Glutamatergic neuron (in vitro differentiated cells): Measurements from ENCODE around the gene CAV3. TPM values are rescaled to one million over a fixed set of nuclear protein-coding genes. Genes with fewer than 3 reads are reported as not detected.
A peak's percentile ranks its signal among the peaks of the same experiment; 100 is the strongest.

Source experiments
- DNase-seq: peaks from one replicate; pipeline ENCODE4 v3.0.0; 2022
- H3K27ac Mint-ChIP-seq: one replicate; pipeline ENCODE4 v1.8.0; 2020; ENCODE audit warnings: mild to moderate bottlenecking, mixed read lengths, inconsistent platforms; ENCODE audit not compliant: unreplicated experiment
- H3K27me3 Mint-ChIP-seq: one replicate; pipeline ENCODE4 v1.8.0; 2020; ENCODE audit warnings: mild to moderate bottlenecking, moderate library complexity, mixed read lengths, inconsistent platforms; ENCODE audit not compliant: unreplicated experiment
- H3K36me3 Mint-ChIP-seq: one replicate; pipeline ENCODE4 v1.8.0; 2020; ENCODE audit warnings: mild to moderate bottlenecking, mixed read lengths, inconsistent platforms; ENCODE audit not compliant: unreplicated experiment
- H3K4me1 Mint-ChIP-seq: one replicate; pipeline ENCODE4 v1.8.0; 2020; ENCODE audit warnings: mild to moderate bottlenecking, low read depth, mixed read lengths, inconsistent platforms; ENCODE audit not compliant: unreplicated experiment
- H3K4me3 Mint-ChIP-seq: one replicate; pipeline ENCODE4 v1.8.0; 2020; ENCODE audit warnings: mild to moderate bottlenecking, mixed read lengths, inconsistent platforms; ENCODE audit not compliant: unreplicated experiment
- H3K9me3 Mint-ChIP-seq: one replicate; pipeline ENCODE4 v1.8.0; 2020; ENCODE audit warnings: mild to moderate bottlenecking, moderate library complexity, mixed read lengths, inconsistent platforms; ENCODE audit not compliant: unreplicated experiment
- total RNA-seq: library from RNA; stranded (reverse); fragmentation: NEBNext Ultra II Directional; extraction: Animal tissue kit (Norgen Biotek cat#: 25700); gene quantifications from one replicate; pipeline ENCODE4 v1.2.1, GENCODE V29; 2021; ENCODE audit not compliant: unreplicated experiment
- TF ChIP-seq, protein P1 (sequence below): fragments of 200-600 bp; sonication (generic); IDR thresholded peaks from one replicate; pipeline ENCODE4 v1.5.0; 2021; ENCODE audit not compliant: partially characterized antibody, unreplicated experiment

Gene CAV3
- total RNA-seq, 1 donor from 2014 or later = 0.29 TPM

DNA sequence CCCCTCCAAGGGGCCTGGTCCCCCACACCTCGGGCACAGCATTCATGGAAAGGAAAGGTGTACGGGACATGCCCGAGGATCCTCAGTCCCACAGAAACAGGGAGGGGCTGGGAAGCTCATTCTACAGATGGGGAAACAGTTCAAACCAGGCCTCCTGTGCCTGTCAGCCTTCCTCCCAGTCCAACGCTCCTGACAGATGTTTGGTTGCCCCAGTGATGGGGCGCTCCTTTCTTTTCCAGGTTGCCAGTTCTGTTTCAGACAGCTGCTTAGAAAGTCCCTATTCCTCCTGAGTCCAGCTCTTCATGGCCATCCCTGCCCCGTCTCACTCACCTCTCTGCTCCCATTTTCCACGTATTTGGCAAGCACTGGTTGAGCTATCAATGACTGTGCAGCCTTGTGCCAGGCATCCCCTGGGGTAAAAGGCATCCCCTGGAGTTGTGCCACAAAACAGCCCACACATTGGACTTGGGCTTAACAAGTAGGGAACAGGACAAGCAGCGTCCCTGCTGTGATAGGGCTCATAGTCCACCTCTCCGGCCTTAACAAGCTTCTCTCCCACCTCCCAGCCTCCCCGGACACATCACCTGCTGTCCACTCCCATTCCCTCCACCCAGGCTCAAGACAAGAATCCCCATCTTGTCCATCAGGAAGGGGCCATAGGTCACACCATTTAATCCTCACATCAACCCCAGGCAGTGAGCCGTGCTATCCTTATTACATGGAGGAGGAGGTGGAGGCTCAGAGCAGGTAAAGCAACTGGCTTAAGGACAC lies 29.2 kb downstream of the CAV3 start:
- no peak overlapping the region for H3K4me3 Mint-ChIP-seq
- H3K36me3 Mint-ChIP-seq = no peaks in the 10 kb centered on the region
- H3K4me1 Mint-ChIP-seq = peaks cover 15% of the 10 kb centered on the region
- H3K27me3 Mint-ChIP-seq = peaks cover 2% of the 10 kb centered on the region
- no peaks in the 10 kb centered on the region for H3K9me3 Mint-ChIP-seq
- DNase-seq = no peak
- TF ChIP-seq, protein P1, sequence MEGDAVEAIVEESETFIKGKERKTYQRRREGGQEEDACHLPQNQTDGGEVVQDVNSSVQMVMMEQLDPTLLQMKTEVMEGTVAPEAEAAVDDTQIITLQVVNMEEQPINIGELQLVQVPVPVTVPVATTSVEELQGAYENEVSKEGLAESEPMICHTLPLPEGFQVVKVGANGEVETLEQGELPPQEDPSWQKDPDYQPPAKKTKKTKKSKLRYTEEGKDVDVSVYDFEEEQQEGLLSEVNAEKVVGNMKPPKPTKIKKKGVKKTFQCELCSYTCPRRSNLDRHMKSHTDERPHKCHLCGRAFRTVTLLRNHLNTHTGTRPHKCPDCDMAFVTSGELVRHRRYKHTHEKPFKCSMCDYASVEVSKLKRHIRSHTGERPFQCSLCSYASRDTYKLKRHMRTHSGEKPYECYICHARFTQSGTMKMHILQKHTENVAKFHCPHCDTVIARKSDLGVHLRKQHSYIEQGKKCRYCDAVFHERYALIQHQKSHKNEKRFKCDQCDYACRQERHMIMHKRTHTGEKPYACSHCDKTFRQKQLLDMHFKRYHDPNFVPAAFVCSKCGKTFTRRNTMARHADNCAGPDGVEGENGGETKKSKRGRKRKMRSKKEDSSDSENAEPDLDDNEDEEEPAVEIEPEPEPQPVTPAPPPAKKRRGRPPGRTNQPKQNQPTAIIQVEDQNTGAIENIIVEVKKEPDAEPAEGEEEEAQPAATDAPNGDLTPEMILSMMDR = no peak
- no peak overlapping the region for H3K27ac Mint-ChIP-seq

DNA sequence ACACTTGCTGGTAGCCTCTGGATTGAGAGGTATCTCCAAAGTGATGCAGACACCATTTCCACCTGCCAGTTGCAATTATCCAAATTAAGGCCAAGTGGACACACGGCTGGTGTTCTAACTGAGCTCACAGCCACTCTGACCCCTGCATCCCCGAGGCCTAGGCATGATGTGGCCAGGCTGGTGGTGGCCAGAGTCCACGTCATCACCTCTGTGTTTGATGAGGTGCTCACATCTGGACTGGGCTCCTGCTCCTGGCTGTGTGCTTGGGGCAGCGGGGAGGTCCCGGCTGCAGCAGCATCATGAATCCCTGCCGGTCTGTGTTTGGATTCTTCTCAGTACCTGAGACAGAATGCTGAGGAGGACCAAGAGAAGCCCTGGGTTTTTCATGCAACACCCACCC lies 30.9 kb downstream of the CAV3 start:
- Mint-ChIP-seq H3K36me3 (no peaks in the 10 kb centered on the region), H3K27me3 (peaks cover 6% of the 10 kb centered on the region), H3K27ac (no peak overlapping the region), H3K4me3 (no peak overlapping the region), H3K4me1 (peaks cover 11% of the 10 kb centered on the region), H3K9me3 (peaks cover 1% of the 10 kb centered on the region)
- TF ChIP-seq, protein P1 = no peak
- DNase-seq = no peak

DNA sequence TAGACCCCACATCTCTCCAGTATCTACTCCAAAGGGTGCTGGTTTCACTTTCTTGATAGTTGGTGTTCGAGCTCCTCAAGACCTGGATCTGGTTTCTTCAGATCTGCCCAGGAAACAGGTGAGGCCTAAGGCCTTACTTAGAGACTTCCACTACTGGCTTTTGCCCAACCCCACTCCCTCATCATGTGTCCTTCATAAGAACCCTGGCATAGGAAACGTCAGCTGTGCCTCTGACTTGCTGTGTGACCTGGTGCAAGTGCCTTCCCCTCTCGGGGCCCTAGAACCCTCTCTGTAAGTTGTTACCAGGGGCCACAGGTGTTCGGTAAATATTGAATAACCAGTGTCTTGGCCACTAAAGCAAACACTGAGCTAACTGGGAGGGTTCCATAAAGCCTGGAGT lies 31.9 kb downstream of the CAV3 start:
- peaks cover 6% of the 10 kb centered on the region for H3K27me3 Mint-ChIP-seq
- H3K4me1 Mint-ChIP-seq = peaks cover 11% of the 10 kb centered on the region
- TF ChIP-seq, protein P1 = no peak
- no peak for DNase-seq
- H3K4me3 Mint-ChIP-seq = no peak overlapping the region
- no peaks in the 10 kb centered on the region for H3K36me3 Mint-ChIP-seq
- peaks cover 3% of the 10 kb centered on the region for H3K9me3 Mint-ChIP-seq
- H3K27ac Mint-ChIP-seq = no peak overlapping the region

DNA sequence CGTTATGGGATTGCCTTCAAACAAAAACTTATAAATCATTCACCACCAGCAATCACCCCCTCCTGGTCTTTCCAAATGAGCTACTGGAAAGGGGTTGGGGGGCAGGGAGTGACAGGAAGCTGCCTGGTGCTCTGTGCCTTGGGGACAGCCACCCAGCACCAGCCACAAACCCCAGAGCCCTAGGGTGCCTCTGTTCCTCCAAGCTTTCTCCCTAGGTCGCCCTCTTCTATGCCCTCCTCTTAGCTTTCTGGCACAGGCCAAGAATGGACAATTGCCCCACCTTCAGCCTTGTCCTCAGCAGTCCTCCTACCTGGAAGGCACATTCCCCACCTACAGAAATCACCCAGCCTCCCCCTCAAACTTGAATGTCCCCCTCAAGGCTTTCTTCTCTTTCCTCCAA lies 32.5 kb downstream of the CAV3 start:
- H3K4me3 Mint-ChIP-seq = peak overlapping the region; percentile 30
- TF ChIP-seq, protein P1 = no peak
- H3K27me3 Mint-ChIP-seq = peaks cover 6% of the 10 kb centered on the region
- H3K9me3 Mint-ChIP-seq = peaks cover 3% of the 10 kb centered on the region
- H3K36me3 Mint-ChIP-seq = no peaks in the 10 kb centered on the region
- DNase-seq = no peak
- H3K27ac Mint-ChIP-seq = no peak overlapping the region
- peaks cover 9% of the 10 kb centered on the region for H3K4me1 Mint-ChIP-seq

DNA sequence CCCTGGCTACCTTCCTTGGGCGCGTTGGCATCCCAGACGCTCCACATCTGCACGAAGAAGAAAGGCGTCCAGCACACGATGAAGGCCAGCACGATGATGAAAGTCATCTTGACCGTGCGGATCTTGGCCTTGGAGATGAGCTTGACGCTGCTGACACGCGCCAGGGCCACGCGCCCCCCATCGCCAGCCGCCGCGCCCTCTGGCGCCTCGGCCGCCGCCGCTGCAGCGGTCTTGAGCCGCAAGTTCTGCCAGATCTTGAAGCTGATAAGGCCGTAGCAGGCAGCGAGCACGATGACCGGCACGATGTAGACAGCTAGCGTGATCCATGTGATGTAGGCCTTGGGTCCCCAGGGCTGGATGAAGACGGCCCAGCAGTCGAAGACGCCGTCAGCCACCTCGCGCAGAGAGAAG lies 33.7 kb downstream of the CAV3 start:
- no peak for DNase-seq
- peaks cover 6% of the 10 kb centered on the region for H3K27me3 Mint-ChIP-seq
- TF ChIP-seq, protein P1 = no peak
- peaks cover 10% of the 10 kb centered on the region for H3K4me1 Mint-ChIP-seq
- no peak overlapping the region for H3K27ac Mint-ChIP-seq
- no peaks in the 10 kb centered on the region for H3K36me3 Mint-ChIP-seq
- peaks cover 3% of the 10 kb centered on the region for H3K9me3 Mint-ChIP-seq
- H3K4me3 Mint-ChIP-seq = no peak overlapping the region
